ENCODE measurements around the gene KLF11.

DNA sequence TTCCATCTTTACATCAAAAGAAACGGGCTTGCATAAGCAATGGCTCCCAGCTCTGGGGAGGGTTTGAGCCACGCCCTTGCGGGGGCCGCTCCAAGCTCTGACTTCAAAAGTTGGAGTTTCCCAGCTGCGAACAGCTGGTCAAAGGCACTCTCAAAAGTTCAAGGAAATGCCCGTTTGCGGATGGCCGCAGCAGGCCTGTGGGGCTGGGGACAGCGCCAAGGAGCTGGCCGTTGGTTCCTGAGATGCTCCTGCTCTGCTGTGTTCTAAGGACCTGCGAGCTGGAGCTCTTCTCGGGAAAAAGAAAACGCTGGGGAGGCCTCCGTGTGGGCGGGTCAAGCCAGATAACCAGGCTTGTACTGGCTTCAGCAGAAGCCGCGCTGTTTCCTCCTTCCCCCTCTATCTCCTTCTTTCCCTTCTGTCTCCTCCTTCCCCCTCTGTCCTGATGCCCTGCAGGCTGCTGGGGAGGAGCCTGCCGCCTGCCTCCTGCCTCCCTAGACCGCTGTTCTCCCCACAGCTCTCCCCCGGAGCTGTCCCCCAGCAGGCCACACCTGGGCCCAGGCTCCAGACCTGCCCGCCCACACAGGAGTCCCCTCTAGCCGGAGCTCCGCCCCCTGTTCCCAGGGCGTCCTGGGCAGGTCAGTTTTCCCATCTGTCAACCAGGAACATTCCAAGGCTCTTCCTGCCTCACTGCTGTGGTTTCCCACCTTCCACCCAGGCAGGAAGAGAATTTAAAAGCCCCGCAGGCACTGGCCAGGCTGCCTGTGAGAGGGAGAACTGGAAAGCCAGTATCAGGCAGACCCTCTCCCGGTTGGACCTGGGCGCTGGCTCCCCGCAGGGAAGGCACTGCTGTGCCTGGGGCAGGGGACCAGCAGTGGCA, 14.1 kb downstream of the KLF11 start:
- TF ChIP-seq, protein P1, sequence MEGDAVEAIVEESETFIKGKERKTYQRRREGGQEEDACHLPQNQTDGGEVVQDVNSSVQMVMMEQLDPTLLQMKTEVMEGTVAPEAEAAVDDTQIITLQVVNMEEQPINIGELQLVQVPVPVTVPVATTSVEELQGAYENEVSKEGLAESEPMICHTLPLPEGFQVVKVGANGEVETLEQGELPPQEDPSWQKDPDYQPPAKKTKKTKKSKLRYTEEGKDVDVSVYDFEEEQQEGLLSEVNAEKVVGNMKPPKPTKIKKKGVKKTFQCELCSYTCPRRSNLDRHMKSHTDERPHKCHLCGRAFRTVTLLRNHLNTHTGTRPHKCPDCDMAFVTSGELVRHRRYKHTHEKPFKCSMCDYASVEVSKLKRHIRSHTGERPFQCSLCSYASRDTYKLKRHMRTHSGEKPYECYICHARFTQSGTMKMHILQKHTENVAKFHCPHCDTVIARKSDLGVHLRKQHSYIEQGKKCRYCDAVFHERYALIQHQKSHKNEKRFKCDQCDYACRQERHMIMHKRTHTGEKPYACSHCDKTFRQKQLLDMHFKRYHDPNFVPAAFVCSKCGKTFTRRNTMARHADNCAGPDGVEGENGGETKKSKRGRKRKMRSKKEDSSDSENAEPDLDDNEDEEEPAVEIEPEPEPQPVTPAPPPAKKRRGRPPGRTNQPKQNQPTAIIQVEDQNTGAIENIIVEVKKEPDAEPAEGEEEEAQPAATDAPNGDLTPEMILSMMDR (IDR thresholded peaks at IDR 0.05; ENCODE audit: poor library complexity): no peak
- no peak for TF ChIP-seq EZH2phosphoT487 (IDR thresholded peaks at IDR 0.05; ENCODE audit: low read depth, severe bottlenecking, unreplicated experiment)

Data from hepatocyte (in vitro differentiated cells).